Measurements from ENCODE around the gene IRX1.

DNA sequence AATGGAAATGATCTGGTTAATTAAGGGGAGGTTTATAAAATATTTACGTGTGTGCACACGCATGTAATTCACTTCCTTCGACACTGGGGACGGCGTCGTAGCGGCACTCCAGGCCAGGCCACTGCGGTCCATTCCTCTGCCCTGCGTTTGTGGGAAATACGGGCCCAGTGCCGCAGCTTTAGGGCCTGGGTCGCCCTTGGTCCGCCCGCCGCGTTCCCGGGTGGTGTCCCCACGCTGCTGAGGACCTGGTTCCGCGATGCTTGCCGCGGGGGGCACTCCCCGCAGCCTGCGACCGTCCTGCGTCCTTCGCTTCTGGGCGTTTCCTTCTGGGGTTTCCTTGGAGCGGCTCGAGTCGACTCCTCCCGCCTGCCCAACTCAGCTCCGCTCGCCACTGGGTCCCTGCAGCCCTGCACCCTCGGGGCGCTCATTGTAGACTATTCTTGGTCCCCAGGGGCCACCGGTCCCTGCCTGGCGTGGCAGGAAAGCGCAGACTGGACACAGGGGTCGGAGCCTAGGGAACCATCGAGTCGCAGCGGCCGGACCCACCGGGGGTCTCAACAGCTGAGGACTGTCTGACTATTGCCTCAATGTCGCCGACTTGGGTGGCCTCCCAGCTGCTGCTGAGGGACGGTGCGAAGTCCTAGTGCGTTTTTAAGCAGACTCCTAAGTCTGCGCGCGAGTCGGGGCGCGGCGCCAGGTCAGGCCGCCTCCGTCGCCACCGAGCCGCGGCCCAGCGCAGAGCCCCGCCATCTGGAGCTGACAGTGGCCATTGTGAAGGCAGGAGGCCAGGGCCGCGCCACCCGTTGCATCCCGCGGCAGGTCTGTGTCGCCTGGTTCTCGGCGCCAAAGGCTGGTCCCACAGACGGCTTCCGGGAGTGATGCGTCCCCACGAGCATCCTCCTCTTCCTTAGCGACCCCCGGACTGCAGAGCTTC is 4.4 kb upstream of the IRX1 start:
- TF ChIP-seq POLR2A (IDR thresholded peaks at IDR 0.05; ENCODE audit: low read length) = no peak
- TF ChIP-seq GATA1 (IDR thresholded peaks at IDR 0.05; ENCODE audit: low read depth, low read length) = no peak

Measured in erythroblast (primary cell).